ENCODE measurements around the gene IRF2.

Gene IRF2

DNA sequence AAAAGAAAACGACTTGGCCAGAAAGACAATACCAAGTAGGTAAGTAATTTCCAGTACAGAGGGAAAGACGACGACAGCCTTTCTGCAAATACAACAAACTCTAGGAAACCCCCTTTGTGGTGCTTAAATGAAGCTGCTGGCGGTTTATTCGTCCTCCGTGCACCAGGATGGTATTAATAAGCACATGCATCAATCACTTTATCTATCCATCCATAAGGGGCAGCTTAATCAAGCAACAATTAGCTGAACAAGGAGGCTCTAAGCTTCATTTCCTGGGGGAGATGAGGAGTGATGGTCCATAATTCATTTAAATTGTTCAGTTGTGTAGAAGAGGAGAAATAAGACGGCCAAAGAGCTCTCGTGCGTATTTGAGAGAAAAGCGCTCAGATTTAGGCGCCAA lies 26.2 kb downstream of the IRF2 start:
- Histone ChIP-seq H3K27ac (ENCODE audit: low read length) (no peak overlapping the region), H2AFZ (ENCODE audit: low read depth, low read length) (no peak overlapping the region), H3K4me2 (ENCODE audit: insufficient read depth, low read length) (no peak overlapping the region), H3K4me1 (ENCODE audit: insufficient read depth, low read length) (no peaks in the 10 kb centered on the region), H3K4me3 (ENCODE audit: low read depth in 1 of 2, low read length in 2 of 2) (no peak overlapping the region), H3K79me2 (ENCODE audit: insufficient read depth, low read length) (peaks cover 81% of the 10 kb centered on the region), H3K36me3 (ENCODE audit: insufficient read depth, low read length) (no peaks in the 10 kb centered on the region), H3K9me3 (ENCODE audit: insufficient read depth, low read length, severe bottlenecking) (no peaks in the 10 kb centered on the region), H3K27me3 (ENCODE audit: insufficient read depth, low read length, poor library complexity) (no peaks in the 10 kb centered on the region), H3K9ac (ENCODE audit: low read depth, low read length) (no peak overlapping the region), H4K20me1 (ENCODE audit: insufficient read depth, low read length) (peaks cover 46% of the 10 kb centered on the region)
- no peak for DNase-seq
- ATAC-seq (ENCODE audit: insufficient read depth, low read depth) = no peak
- TF ChIP-seq, protein P1, sequence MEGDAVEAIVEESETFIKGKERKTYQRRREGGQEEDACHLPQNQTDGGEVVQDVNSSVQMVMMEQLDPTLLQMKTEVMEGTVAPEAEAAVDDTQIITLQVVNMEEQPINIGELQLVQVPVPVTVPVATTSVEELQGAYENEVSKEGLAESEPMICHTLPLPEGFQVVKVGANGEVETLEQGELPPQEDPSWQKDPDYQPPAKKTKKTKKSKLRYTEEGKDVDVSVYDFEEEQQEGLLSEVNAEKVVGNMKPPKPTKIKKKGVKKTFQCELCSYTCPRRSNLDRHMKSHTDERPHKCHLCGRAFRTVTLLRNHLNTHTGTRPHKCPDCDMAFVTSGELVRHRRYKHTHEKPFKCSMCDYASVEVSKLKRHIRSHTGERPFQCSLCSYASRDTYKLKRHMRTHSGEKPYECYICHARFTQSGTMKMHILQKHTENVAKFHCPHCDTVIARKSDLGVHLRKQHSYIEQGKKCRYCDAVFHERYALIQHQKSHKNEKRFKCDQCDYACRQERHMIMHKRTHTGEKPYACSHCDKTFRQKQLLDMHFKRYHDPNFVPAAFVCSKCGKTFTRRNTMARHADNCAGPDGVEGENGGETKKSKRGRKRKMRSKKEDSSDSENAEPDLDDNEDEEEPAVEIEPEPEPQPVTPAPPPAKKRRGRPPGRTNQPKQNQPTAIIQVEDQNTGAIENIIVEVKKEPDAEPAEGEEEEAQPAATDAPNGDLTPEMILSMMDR (IDR thresholded peaks at IDR 0.05; ENCODE audit: borderline replicate concordance, extremely low read depth, low read length, poor library complexity, severe bottlenecking) = no peak

DNA sequence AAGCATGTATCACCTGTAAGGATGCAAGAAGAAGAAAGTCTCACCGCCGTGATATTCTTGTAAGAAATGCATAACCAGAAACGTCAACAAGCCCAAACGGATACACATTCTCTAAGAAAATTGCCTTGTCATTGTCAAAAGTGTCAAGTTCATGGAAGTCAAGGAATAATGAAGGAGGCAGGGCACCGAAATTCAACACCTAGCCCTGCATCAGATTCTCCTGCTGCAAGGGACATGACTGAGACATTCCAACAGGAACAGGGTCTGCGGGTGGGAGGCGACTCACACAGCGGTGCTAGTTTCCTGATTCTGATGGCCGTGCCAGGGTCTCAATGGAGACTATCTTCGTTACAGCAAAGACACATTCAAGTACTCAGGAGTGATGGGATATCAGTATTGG lies 26.7 kb downstream of the IRF2 start:
- DNase-seq (no peak), ATAC-seq (ENCODE audit: insufficient read depth, low read depth) (no peak)
- no peak for TF ChIP-seq EZH2 (IDR thresholded peaks at IDR 0.05; ENCODE audit: borderline replicate concordance, low read depth, low read length, severe bottlenecking)
- TF ChIP-seq, protein P1 (IDR thresholded peaks at IDR 0.05; ENCODE audit: borderline replicate concordance, extremely low read depth, low read length, poor library complexity, severe bottlenecking) = no peak
- Histone ChIP-seq H3K9ac (ENCODE audit: low read depth, low read length) (no peak overlapping the region), H3K27ac (ENCODE audit: low read length) (no peak overlapping the region), H3K27me3 (ENCODE audit: insufficient read depth, low read length, poor library complexity) (no peaks in the 10 kb centered on the region), H3K9me3 (ENCODE audit: insufficient read depth, low read length, severe bottlenecking) (no peaks in the 10 kb centered on the region), H3K4me2 (ENCODE audit: insufficient read depth, low read length) (no peak overlapping the region), H3K36me3 (ENCODE audit: insufficient read depth, low read length) (no peaks in the 10 kb centered on the region), H3K4me3 (ENCODE audit: low read depth in 1 of 2, low read length in 2 of 2) (no peak overlapping the region), H4K20me1 (ENCODE audit: insufficient read depth, low read length) (peaks cover 48% of the 10 kb centered on the region), H3K4me1 (ENCODE audit: insufficient read depth, low read length) (no peaks in the 10 kb centered on the region), H2AFZ (ENCODE audit: low read depth, low read length) (no peak overlapping the region), H3K79me2 (ENCODE audit: insufficient read depth, low read length) (peaks cover 81% of the 10 kb centered on the region)

DNA sequence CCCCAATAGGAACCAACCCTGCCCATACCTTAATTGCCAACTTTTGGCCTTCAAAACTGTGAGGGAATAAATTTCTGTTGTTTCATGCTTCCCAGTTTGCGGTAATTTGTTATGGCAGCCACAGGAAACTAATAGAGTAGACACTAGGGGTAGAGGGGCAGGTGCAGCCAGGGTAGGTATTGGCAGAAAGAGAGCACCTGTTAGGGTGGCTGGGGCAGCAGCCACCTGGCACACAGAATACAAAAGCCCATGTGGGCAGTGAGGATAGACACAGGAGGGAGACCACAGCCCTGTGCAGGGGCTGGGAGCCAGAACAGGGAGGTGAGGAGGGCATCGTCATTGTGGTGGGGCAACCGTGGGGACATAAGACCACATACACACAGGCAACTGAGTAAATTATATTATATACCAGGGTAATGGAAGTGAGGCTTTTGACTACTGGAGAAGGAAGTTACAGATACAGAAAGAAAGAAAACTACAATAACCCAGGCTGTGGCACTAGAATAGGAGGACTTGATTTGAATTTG lies 28.2 kb downstream of the IRF2 start:
- DNase-seq = no peak

More for the DNA sequence above, 28.2 kb downstream of the IRF2 start:
- Histone ChIP-seq H3K36me3 (ENCODE audit: insufficient read depth, low read length) (no peaks in the 10 kb centered on the region), H3K9me3 (ENCODE audit: insufficient read depth, low read length, severe bottlenecking) (no peaks in the 10 kb centered on the region), H3K27ac (ENCODE audit: low read length) (no peak overlapping the region), H3K9ac (ENCODE audit: low read depth, low read length) (no peak overlapping the region), H3K4me1 (ENCODE audit: insufficient read depth, low read length) (no peaks in the 10 kb centered on the region), H3K79me2 (ENCODE audit: insufficient read depth, low read length) (peaks cover 84% of the 10 kb centered on the region), H3K4me2 (ENCODE audit: insufficient read depth, low read length) (no peak overlapping the region), H4K20me1 (ENCODE audit: insufficient read depth, low read length) (peaks cover 53% of the 10 kb centered on the region), H3K27me3 (ENCODE audit: insufficient read depth, low read length, poor library complexity) (no peaks in the 10 kb centered on the region), H2AFZ (ENCODE audit: low read depth, low read length) (no peak overlapping the region), H3K4me3 (ENCODE audit: low read depth in 1 of 2, low read length in 2 of 2) (no peak overlapping the region)
- TF ChIP-seq, protein P1 (IDR thresholded peaks at IDR 0.05; ENCODE audit: borderline replicate concordance, extremely low read depth, low read length, poor library complexity, severe bottlenecking) = no peak
- TF ChIP-seq EZH2 (IDR thresholded peaks at IDR 0.05; ENCODE audit: borderline replicate concordance, low read depth, low read length, severe bottlenecking) = no peak
- ATAC-seq (ENCODE audit: insufficient read depth, low read depth) = peak; percentile 45; the same call in 1 of the 3 replicates

Measured in DND-41 (cell line).